Skeletal muscle tissue (tissue), 4 donors: ENCODE data around the gene CDH4. TPM values are rescaled to one million over a fixed set of nuclear protein-coding genes. Genes with fewer than 3 reads are reported as not detected.

Experiments
- H3K27ac ChIP-seq: one replicate; pipeline ENCODE4 v1.7.0; 2013; ENCODE audit warnings: mild to moderate bottlenecking, low read depth, low read length, inconsistent platforms
- H3K27me3 ChIP-seq, 3 donors: one replicate each; pipeline ENCODE4 v1.7.0; 2013; ENCODE audit warnings: low read length in 3 of 3; ENCODE audit not compliant: control insufficient read depth in 3 of 3, insufficient read depth in 3 of 3
- H3K36me3 ChIP-seq, 3 donors: one replicate each; pipeline ENCODE4 v1.7.0; 2013; ENCODE audit warnings: low read length in 3 of 3; ENCODE audit not compliant: control insufficient read depth in 3 of 3, insufficient read depth in 3 of 3
- H3K4me1 ChIP-seq, 3 donors: one replicate each; pipeline ENCODE4 v1.7.0; 2013; ENCODE audit warnings: low read length in 3 of 3, mild to moderate bottlenecking in 3 of 3; ENCODE audit not compliant: control insufficient read depth in 3 of 3, insufficient read depth in 3 of 3
- H3K4me3 ChIP-seq, 3 donors: one replicate each; pipeline ENCODE4 v1.7.0; 2013; ENCODE audit warnings: low read length in 3 of 3
- H3K9ac ChIP-seq, 3 donors: one replicate each; pipeline ENCODE4 v1.7.0; 2013; ENCODE audit warnings: low read length in 3 of 3, mild to moderate bottlenecking in 3 of 3, moderate library complexity in 2 of 3, low read depth in 1 of 3
- H3K9me3 ChIP-seq, 3 donors: one replicate each; pipeline ENCODE4 v1.7.0; 2013; ENCODE audit warnings: low read length in 3 of 3; ENCODE audit not compliant: control insufficient read depth in 3 of 3
- total RNA-seq: library from RNA; depleted of rRNA; stranded (reverse); fragments of >200 nt; gene quantifications from one replicate; pipeline ENCODE4 v1.2.3, GENCODE V29; 2014
- donor health status: Osteomylitis.

The CDH4 gene
- total RNA-seq, 1 donor from 2014 or later, result 0.52 TPM

GRCh38 chr20:61670274-61670673 lies 418.2 kb downstream of the CDH4 start:
- H3K9me3 ChIP-seq, result no peaks in the 10 kb centered on the region
- no peak overlapping the region for H3K4me3 ChIP-seq
- peaks cover 0 to 22% (median 13%) of the 10 kb centered on the region in 3 donors for H3K27me3 ChIP-seq

DNA sequence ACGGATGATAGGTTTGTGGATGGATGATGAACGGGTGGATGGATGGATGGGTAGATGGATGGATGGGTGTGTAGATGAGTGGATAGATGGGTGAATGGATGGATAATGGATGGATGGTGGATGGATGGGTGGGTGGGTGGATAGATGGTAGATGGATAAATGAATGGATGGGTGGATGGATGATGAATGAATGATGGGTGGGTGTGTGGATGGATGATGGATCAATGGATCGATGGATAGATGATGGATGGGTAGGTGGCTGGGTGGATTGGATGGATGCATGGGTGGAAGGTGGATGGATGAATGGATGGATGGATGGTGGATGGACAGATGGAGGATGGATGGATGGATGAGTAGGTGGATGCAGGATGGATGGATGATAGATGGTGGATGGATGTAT lies 419.5 kb downstream of the CDH4 start:
- Histone ChIP-seq H3K4me1 (no peaks in the 10 kb centered on the region), H3K27ac (no peak overlapping the region), H3K9ac (no peak overlapping the region), H3K9me3 (no peaks in the 10 kb centered on the region), H3K36me3 (no peaks in the 10 kb centered on the region), H3K27me3 (peaks cover 0 to 15% (median 4%) of the 10 kb centered on the region in 3 donors), H3K4me3 (no peak overlapping the region)

More at GRCh38 chr20:61670274-61670673, 418.2 kb downstream of the CDH4 start:
- Histone ChIP-seq H3K9ac (no peak overlapping the region), H3K36me3 (no peaks in the 10 kb centered on the region), H3K27ac (no peak overlapping the region), H3K4me1 (no peaks in the 10 kb centered on the region)

- no peaks in the 10 kb centered on the region for H3K9me3 ChIP-seq
- no peaks in the 10 kb centered on the region for H3K36me3 ChIP-seq
- no peak overlapping the region for H3K4me3 ChIP-seq
- H3K9ac ChIP-seq, result no peak overlapping the region
- no peak overlapping the region for H3K27ac ChIP-seq
- H3K4me1 ChIP-seq, result no peaks in the 10 kb centered on the region
- peaks cover 0 to 9% (median 6%) of the 10 kb centered on the region in 3 donors for H3K27me3 ChIP-seq
These were observed 421.2 kb downstream of the CDH4 start for GRCh38 chr20:61673152-61673847.

DNA sequence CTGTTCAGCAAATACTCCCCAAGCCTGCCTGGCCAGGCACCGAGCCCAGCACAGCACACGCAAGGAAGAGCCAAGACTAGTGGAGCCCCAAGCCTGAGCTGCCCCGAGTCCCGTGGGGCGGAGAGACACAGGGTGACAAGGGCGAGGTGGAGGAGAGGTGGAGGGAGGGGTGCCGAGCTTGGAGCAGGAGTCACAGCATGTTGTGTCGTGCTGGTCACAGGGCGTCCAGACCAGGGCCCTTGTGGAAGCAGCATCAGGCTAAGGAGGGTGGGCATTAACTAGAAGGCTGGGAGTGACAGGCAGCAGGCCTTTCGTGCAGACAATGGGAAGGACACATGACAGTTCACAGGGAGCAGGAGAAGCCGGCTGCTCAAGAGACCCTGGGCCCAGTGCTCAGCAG lies 422.1 kb downstream of the CDH4 start:
- H3K27me3 ChIP-seq, result peaks cover 0 to 9% (median 7%) of the 10 kb centered on the region in 3 donors
- no peaks in the 10 kb centered on the region for H3K9me3 ChIP-seq
- no peaks in the 10 kb centered on the region for H3K36me3 ChIP-seq
- no peaks in the 10 kb centered on the region for H3K4me1 ChIP-seq
- no peak overlapping the region for H3K4me3 ChIP-seq
- no peak overlapping the region for H3K9ac ChIP-seq
- no peak overlapping the region for H3K27ac ChIP-seq

- no peak overlapping the region for H3K9ac ChIP-seq
- no peak overlapping the region for H3K27ac ChIP-seq
- no peaks in the 10 kb centered on the region for H3K4me1 ChIP-seq
- H3K27me3 ChIP-seq, result peaks cover 0 to 9% (median 9%) of the 10 kb centered on the region in 3 donors
- H3K4me3 ChIP-seq, result no peak overlapping the region
- H3K9me3 ChIP-seq, result no peaks in the 10 kb centered on the region
- H3K36me3 ChIP-seq, result no peaks in the 10 kb centered on the region
These were observed 422.6 kb downstream of the CDH4 start for GRCh38 chr20:61674688-61675087.

- no peak overlapping the region for H3K4me3 ChIP-seq
- peaks cover 0 to 24% (median 18%) of the 10 kb centered on the region in 3 donors for H3K27me3 ChIP-seq
- no peaks in the 10 kb centered on the region for H3K9me3 ChIP-seq
- H3K9ac ChIP-seq, result no peak overlapping the region
- no peaks in the 10 kb centered on the region for H3K36me3 ChIP-seq
- H3K27ac ChIP-seq, result no peak overlapping the region
- no peaks in the 10 kb centered on the region for H3K4me1 ChIP-seq
These were observed 425.9 kb downstream of the CDH4 start for GRCh38 chr20:61677928-61678327.

GRCh38 chr20:61678437-61678836 lies 426.4 kb downstream of the CDH4 start:
- H3K4me1 ChIP-seq, result no peaks in the 10 kb centered on the region
- no peak overlapping the region for H3K4me3 ChIP-seq
- no peak overlapping the region for H3K27ac ChIP-seq
- no peaks in the 10 kb centered on the region for H3K36me3 ChIP-seq
- no peak overlapping the region for H3K9ac ChIP-seq
- no peaks in the 10 kb centered on the region for H3K9me3 ChIP-seq
- H3K27me3 ChIP-seq, result peaks cover 0 to 27% (median 18%) of the 10 kb centered on the region in 3 donors

GRCh38 chr20:61679473-61679872 lies 427.4 kb downstream of the CDH4 start:
- Histone ChIP-seq H3K9me3 (no peaks in the 10 kb centered on the region), H3K9ac (no peak overlapping the region), H3K36me3 (no peaks in the 10 kb centered on the region), H3K4me1 (no peaks in the 10 kb centered on the region), H3K27me3 (peaks cover 0 to 34% (median 25%) of the 10 kb centered on the region in 3 donors), H3K27ac (no peak overlapping the region), H3K4me3 (no peak overlapping the region)

- Histone ChIP-seq H3K36me3 (no peaks in the 10 kb centered on the region), H3K9ac (no peak overlapping the region), H3K27ac (no peak overlapping the region), H3K9me3 (no peaks in the 10 kb centered on the region), H3K4me3 (no peak overlapping the region), H3K27me3 (peaks cover 0 to 40% (median 22%) of the 10 kb centered on the region in 3 donors), H3K4me1 (no peaks in the 10 kb centered on the region)
These were observed 428.0 kb downstream of the CDH4 start for GRCh38 chr20:61680096-61680495.

- H3K27ac ChIP-seq, result no peak overlapping the region
- H3K9ac ChIP-seq, result no peak overlapping the region
- H3K36me3 ChIP-seq, result no peaks in the 10 kb centered on the region
- H3K9me3 ChIP-seq, result no peaks in the 10 kb centered on the region
- no peak overlapping the region for H3K4me3 ChIP-seq
- H3K27me3 ChIP-seq, result peaks cover 0 to 50% (median 25%) of the 10 kb centered on the region in 3 donors
- no peaks in the 10 kb centered on the region for H3K4me1 ChIP-seq
These were observed 430.3 kb downstream of the CDH4 start for GRCh38 chr20:61682114-61682995.
